ENCODE results near the gene PRDX1.

DNA sequence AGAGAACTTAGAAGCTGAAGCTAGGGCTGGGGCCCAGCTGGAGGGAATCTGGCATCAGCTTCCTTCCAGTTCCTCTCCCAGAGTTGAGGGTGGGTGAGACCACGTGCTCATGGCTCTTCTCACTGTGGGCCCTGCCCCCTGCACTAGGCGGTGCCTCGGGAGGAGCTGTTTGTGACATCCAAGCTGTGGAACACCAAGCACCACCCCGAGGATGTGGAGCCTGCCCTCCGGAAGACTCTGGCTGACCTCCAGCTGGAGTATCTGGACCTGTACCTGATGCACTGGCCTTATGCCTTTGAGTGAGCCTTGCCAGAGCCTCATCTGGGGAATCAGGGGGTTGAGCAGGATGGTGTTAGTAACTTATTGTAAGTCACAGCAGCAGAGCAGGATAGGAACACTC is 45.0 kb upstream of the PRDX1 start:
- no peak for TF ChIP-seq RNF2 (conservative IDR thresholded peaks at IDR 0.05; ENCODE audit: low read depth)
- no peak for TF ChIP-seq CREM (IDR thresholded peaks at IDR 0.05)
- TF ChIP-seq CREM (CRISPR knock-in tag; IDR thresholded peaks at IDR 0.05) = no peak
- no peak for TF ChIP-seq HNRNPH1 (optimal IDR thresholded peaks at IDR 0.05; ENCODE audit: low read depth, low read length)
- no peak for TF ChIP-seq POLR2A (IDR thresholded peaks at IDR 0.05; ENCODE audit: insufficient read depth in 1 of 2, low read depth in 2 of 2, low read length in 2 of 2)

Data from HepG2 (cell line).